Measurements from ENCODE around the gene MBNL3.
"Not testable (repeated sequence)": the region's sequence is repeated elsewhere in the genome, so short reads cannot be mapped to it uniquely, and the experiment has no call there.

The MBNL3 gene

GRCh38 chrX:132369617-132370326 is 119.1 kb downstream of the MBNL3 start:
- DNase-seq (ENCODE audit: low read depth): no peak

GRCh38 chrX:132367984-132368383 is 120.9 kb downstream of the MBNL3 start:
- DNase-seq (ENCODE audit: low read depth): no peak

- DNase-seq (ENCODE audit: low read depth): no peak
Measured at GRCh38 chrX:132367314-132367713, 121.5 kb downstream of the MBNL3 start.

GRCh38 chrX:132365490-132365889 is 123.3 kb downstream of the MBNL3 start:
- DNase-seq (ENCODE audit: low read depth): no peak

- DNase-seq (ENCODE audit: low read depth): no peak
Measured at GRCh38 chrX:132364313-132364712, 124.5 kb downstream of the MBNL3 start.

- DNase-seq (ENCODE audit: low read depth): no peak
Measured at GRCh38 chrX:132353430-132353829, 135.4 kb downstream of the MBNL3 start.

GRCh38 chrX:132336172-132336571 is 152.7 kb downstream of the MBNL3 start:
- no peak for DNase-seq (ENCODE audit: low read depth)

- no peak for DNase-seq (ENCODE audit: low read depth)
Measured at GRCh38 chrX:132333351-132333750, 155.5 kb downstream of the MBNL3 start.

GRCh38 chrX:132331532-132331931 is 157.3 kb downstream of the MBNL3 start:
- no peak for DNase-seq (ENCODE audit: low read depth)

GRCh38 chrX:132331000-132331399 is 157.8 kb downstream of the MBNL3 start:
- DNase-seq (ENCODE audit: low read depth): no peak

GRCh38 chrX:132330156-132330729 is 158.6 kb downstream of the MBNL3 start:
- no peak for DNase-seq (ENCODE audit: low read depth)

GRCh38 chrX:132326960-132327359 is 161.9 kb downstream of the MBNL3 start:
- not testable (repeated sequence) for DNase-seq (ENCODE audit: low read depth)

Data from GM04504 (cell line).